Astrocyte of the hippocampus (primary cell): ENCODE results near the gene TM9SF4.
"Not testable (repeated sequence)": the region's sequence is repeated elsewhere in the genome, so short reads cannot be mapped to it uniquely, and the experiment has no call there.

Experiments used
- DNase-seq: peaks from one replicate; pipeline ENCODE4 v3.0.0; 2011; ENCODE audit warnings: low read depth, low spot score

The TM9SF4 gene

GRCh38 chr20:32188376-32189122, 79.0 kb downstream of the TM9SF4 start:
- DNase-seq: no peak

GRCh38 chr20:32189123-32189410, 79.6 kb downstream of the TM9SF4 start:
- DNase-seq: no peak

GRCh38 chr20:32189691-32190615, 80.4 kb downstream of the TM9SF4 start:
- DNase-seq: peak; percentile 65

GRCh38 chr20:32190616-32191415, 81.3 kb downstream of the TM9SF4 start:
- no peak for DNase-seq

GRCh38 chr20:32191422-32191821, 81.9 kb downstream of the TM9SF4 start:
- DNase-seq: no peak

- peak; percentile 24 for DNase-seq
These were observed 82.4 kb downstream of the TM9SF4 start for GRCh38 chr20:32191873-32192272.

GRCh38 chr20:32192698-32193097, 83.2 kb downstream of the TM9SF4 start:
- DNase-seq: no peak

- not testable (repeated sequence) for DNase-seq
These were observed 83.8 kb downstream of the TM9SF4 start for GRCh38 chr20:32193336-32193735.

- no peak for DNase-seq
These were observed 84.5 kb downstream of the TM9SF4 start for GRCh38 chr20:32193996-32194395.

GRCh38 chr20:32195581-32195980, 86.1 kb downstream of the TM9SF4 start:
- no peak for DNase-seq

GRCh38 chr20:32196613-32197012, 87.1 kb downstream of the TM9SF4 start:
- not testable (repeated sequence) for DNase-seq

- DNase-seq: not testable (repeated sequence)
These were observed 87.6 kb downstream of the TM9SF4 start for GRCh38 chr20:32197136-32197535.

GRCh38 chr20:32199006-32199405, 89.5 kb downstream of the TM9SF4 start:
- no peak for DNase-seq

GRCh38 chr20:32201296-32201976, 91.9 kb downstream of the TM9SF4 start:
- peak; percentile 36 for DNase-seq

- no peak for DNase-seq
These were observed 92.5 kb downstream of the TM9SF4 start for GRCh38 chr20:32201977-32202363.

- DNase-seq: no peak
These were observed 94.1 kb downstream of the TM9SF4 start for GRCh38 chr20:32203356-32204204.

GRCh38 chr20:32204205-32205109, 94.9 kb downstream of the TM9SF4 start:
- DNase-seq: peak; percentile 36

- no peak for DNase-seq
These were observed 95.8 kb downstream of the TM9SF4 start for GRCh38 chr20:32205110-32205842.
